GM19328 (cell line): ENCODE measurements around the gene MAGI3.
"Not testable (repeated sequence)": the region's sequence is repeated elsewhere in the genome, so short reads cannot be mapped to it uniquely, and the experiment has no call there.

Experiments
- ATAC-seq: cut with Tn5 transposase; IDR thresholded peaks from one replicate; pipeline ENCODE4 v1.9.1; 2021; ENCODE audit warnings: mild to moderate bottlenecking, moderate library complexity; ENCODE audit not compliant: unreplicated experiment

MAGI3 gene

DNA sequence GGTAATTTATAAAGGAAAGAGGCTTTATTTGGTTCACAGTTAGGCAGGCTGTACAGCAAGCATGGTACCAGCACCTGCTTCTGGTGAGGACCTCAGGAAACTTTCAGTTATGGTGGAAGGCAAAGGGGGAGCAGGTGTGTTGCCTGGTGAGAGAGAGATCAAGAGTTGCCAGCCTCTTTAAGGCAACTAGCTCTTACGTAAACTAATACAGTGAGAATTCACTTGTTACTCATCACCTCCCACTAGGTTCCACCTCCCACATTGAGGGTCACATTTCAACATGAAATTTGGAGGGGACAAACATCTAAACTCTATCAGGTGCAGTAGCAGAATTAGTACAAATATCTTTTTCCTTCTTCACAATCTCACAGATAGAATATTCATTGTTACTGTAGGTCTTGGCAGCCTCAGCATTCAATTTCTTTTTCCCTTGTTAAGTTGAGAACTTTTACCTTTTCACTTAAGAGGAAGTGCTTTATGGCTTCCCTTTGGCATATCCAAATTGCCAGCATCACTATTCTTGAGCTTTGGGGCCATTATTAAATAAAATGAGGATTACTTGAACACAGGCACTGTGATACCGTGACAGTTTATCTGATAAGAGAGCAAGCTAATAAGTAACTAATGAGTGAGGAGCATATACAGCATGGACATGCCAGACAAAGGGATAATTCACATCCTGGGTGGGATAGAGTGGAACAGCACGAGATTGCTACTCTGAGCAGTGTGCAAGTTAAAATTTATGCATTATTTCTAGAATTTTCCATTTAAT, 48.4 kb downstream of the MAGI3 start:
- ATAC-seq = no peak

DNA sequence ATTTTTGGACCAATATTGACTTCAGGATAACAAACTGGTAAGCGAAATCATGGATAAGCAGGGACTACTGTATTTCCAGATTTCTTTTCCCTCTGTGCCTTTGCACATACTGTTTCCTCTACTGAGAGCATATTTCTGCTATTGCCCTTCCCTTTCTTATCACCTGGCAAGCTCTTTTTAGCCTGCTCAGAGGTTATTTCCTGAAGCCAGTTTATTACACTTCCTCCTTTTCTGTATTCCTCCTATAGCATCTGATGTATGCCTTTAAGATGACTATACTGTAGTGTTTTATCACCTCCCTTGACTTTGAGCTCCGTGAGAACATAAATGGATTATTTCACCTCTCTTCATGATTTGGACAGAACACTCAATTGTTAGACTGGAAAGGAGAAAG, 49.0 kb downstream of the MAGI3 start:
- no peak for ATAC-seq

- no peak for ATAC-seq
Observed at GRCh38 chr1:113442131-113442530, 51.8 kb downstream of the MAGI3 start.

DNA sequence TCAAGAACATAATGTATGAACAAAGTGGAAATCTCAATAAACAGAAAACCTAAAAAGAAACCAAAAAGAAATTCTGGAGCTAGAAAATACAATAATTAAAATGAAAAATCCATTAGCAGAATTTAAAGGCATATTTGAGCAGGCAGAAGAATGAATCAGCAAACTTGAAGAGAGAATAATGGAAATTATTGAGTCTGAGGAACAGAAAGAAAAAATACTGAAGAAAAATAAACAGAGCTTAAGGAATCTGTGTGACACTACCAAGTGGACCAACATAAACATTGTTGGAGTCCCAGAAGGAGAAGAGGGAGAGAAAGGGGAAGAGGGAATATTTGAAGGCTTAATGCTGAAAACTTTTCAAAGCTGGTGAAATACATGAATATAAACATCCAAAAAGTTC, 54.5 kb downstream of the MAGI3 start:
- no peak for ATAC-seq

GRCh38 chr1:113451710-113452109, 61.4 kb downstream of the MAGI3 start:
- no peak for ATAC-seq

GRCh38 chr1:113452921-113453770, 62.8 kb downstream of the MAGI3 start:
- no peak for ATAC-seq

DNA sequence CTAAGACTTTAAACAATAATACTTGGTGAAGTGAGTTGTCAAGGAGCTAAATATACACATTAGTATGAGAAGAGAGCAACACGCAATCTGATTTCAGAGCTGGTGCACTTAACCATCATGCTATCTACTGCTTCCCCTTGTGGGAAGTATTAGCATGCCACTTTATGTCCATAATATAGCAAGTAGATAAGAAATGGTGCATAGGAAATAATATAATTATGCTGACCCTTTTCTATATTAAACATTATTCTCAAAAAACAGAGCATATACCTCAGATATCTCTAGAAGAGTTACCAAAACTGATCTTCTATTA, 63.4 kb downstream of the MAGI3 start:
- no peak for ATAC-seq

GRCh38 chr1:113455374-113455773, 65.1 kb downstream of the MAGI3 start:
- no peak for ATAC-seq

DNA sequence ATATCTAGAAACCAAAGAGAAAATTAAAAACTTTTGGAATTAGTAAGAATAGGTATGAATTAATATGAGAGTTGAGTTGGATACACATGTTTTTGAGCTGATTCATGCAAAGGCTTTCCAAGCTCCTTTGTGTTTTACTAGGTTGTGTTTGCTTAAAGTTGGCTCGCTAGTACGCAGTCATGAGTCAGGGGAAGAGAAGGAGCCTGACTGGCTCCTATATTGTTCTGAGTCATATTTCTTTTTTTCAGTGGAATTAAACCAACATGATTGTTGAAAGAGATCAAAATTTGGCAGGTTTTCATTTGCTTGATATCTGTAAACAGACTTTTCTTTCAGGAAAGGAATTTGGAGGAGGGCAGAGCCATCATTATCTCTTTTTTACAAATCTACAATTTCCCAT, 66.7 kb downstream of the MAGI3 start:
- no peak for ATAC-seq

- no peak for ATAC-seq
Observed at GRCh38 chr1:113459279-113459678, 69.0 kb downstream of the MAGI3 start.

DNA sequence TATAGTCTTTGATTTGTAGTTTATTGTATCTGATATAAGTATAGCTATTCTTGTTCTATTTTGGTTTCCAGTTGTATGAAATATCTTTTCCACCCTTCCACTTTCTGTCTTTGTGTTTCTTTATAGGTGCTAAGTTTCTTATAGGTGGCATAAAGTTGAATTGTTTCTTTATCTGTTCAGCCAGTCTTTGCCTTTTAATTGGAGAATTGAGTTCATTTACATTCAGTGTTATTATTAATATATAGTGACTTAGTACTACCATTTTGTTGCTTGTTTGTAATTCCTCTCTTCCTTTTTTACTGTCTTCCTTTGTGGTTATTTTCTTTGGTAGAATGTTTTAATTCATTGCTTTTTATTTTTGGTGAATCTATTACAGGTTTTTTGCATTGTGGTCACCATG, 77.7 kb downstream of the MAGI3 start:
- no peak for ATAC-seq

GRCh38 chr1:113478427-113479195, 88.3 kb downstream of the MAGI3 start:
- not testable (repeated sequence) for ATAC-seq

DNA sequence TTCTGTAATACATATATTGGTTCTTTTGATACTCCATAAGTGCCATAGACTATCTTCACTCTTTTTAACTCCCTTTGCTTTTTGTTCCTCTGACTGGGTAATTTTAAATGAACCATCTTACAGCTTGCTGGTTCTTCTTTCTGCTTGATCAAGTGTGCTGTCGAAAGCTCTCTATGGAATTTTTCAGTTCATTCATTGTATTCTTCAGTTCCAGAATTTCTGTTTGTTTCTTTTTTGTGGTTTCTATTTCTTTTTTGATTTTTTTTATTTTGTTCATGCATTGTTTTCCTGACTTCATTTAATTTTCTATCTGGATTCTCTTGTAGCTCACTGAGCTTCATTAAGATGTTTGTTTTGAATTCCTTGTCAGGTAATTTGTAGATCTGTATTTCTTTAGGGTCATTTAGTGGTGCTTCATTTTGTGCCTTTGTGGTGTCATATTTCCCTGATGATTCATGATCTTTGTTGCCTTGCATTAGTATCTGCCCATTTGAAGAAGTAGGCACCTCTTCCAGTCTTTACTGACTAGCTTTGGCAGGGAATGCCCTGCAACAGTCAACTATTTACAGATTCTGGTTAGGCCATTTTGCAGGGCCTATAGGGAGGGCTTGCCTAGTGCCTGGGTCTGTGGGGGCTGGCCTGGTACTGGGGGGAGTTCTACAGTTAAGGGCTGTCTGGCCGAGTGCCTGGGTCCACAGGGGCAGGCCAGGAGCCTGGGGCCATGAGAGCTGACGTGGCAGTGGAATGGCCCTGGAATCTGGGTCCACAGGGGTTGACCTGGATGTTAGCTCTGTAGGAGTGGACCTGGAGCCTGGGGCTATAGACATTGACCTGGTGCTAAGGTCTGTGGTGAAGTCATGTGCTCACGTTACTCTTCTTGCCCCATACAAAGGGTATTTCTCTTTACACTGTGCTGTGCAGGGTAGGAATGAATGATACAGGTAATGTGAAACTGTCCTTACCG, 89.7 kb downstream of the MAGI3 start:
- ATAC-seq = no peak

DNA sequence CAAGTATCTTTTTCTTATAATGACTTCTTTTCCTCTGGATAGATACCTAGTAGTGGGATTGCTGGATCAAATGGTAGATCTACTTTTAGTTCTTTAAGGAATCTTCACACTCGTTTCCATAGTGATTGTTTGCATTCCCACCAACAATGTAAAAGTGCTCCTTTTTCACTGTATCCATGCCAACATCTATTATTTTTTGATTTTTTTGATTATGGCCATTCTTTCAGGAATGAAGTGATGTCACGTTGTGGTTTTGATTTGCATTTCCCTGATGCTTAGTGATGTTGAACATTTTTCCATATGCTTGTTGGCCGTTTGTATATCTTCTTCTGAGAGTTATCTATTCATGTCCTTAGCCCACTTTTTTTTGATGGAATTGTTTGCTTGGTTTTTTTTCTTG, 94.8 kb downstream of the MAGI3 start:
- not testable (repeated sequence) for ATAC-seq

GRCh38 chr1:113488576-113489177, 98.4 kb downstream of the MAGI3 start:
- ATAC-seq = no peak

DNA sequence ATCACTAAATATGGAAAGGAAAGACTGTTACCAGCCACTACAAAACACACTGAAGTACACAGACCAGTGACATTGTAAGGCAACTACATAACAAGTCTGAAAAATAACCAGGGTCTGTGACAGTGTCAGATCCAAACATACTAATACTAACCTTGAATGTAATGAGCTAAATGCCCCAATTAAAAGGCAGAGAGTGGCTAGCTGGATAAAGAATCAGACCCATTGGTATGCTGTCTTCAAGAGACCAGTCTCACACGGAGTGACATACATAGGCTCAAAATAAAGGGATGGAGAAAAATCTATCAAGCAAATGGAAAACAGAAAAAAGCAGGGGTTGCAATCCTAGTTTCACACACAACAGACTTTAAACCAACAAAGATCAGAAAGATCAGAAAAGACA, 100.1 kb downstream of the MAGI3 start:
- no peak for ATAC-seq

DNA sequence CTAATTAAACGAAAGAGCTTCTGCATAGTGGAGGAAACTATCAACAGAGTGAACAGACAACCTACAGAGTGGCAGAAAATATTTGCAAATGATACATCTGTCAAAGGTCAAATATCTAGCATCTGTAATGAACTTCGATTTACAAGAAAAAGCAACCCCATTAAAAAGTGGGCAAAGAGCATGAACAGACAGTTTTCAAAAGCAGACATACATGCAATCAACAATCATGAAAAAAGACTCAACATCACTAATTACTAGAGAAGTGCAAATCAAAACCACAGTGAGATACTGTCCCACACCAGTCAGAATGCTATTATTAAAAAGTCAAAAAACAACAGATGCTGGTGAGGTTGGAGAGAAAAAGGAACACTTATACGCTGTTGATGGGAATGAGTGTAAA, 103.2 kb downstream of the MAGI3 start:
- no peak for ATAC-seq

- no peak for ATAC-seq
Observed at GRCh38 chr1:113505357-113505756, 115.0 kb downstream of the MAGI3 start.

DNA sequence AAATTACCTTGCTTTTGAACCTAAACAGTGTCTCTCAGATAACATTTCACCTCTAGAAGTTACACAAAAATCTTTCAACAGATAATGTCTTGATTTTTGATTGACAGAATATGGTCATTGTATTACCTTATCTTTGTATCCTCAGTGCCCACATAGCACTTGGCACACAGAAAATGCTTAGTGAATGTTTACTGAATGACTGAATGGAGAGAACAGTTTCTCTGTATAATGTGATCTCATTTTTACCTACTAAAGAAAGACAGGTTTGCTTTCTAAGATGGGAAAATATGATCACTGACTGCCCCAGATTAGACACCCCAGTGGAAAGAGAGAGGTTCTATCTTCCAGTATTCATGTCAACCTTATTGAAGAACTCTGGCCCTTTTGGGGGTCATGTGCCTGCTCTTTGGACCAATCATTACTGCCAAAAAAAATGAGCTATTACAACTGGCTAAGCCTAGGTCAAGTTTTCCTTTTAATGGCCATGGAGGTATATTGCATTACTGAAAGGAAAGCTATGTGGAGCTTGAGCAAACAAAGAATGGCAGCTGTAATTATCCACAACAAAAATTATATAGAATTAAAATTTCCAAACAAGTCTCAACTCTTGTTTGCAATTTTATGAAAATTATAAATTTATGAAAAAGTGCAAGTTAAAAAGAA, 117.4 kb downstream of the MAGI3 start:
- ATAC-seq = no peak
